ENCODE data around the gene SLC22A5. TPM values are rescaled to one million over a fixed set of nuclear protein-coding genes. Genes with fewer than 3 reads are reported as not detected.

SLC22A5 gene
- total and polyA plus RNA-seq, 10 of the 15 experiments (the other 5 are each of a cell fraction or from before 2014, with no cell fraction given) = 1.1 to 4.4 (median 2.3) TPM

DNA sequence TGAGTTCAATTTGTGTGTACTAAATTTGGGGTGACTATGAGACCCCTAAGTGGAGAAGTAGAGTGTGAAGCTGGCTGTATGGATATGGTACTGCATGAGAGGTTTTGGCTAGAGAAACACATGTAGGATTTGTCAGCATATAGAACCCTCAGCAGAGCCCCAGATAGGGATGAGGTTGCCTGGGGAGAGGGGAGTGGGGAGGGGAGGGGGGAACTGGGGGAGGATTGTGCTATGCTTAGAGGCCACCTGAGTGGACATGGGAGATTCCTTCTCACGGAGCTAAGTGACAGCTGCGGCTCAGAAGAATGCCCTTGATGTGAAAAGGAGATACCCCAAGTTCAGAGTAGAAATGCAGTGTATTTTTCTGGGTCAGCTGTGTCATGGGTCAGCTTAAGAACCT is 11.2 kb downstream of the SLC22A5 start (continued):
- no peak for TF ChIP-seq BCLAF1 (IDR thresholded peaks at IDR 0.05)

DNA sequence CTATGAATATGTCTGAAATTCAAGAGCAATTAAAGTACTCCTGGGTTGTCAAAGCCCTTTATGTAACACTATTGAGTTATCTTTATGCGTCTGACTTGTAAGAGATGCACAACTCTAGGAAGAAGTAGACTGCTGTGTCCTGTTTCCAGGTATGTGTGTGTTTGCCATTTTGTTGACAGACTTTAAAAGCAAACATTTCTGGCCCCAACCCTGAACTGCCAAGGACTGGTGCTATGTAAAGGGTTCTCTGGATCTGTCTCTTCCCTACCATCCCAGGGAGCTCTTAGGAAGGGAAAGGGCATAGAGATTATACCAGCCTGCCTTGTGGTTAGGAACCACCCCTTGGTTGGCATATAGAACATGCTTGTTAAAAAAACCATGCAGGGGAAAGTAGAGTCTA is 12.1 kb downstream of the SLC22A5 start:
- no peak for FAIRE-seq
- no peak for ATAC-seq
- no peaks in the 10 kb centered on the region for H3K79me2 ChIP-seq (ENCODE audit: control insufficient read depth, insufficient read depth, low read length)
- intact Hi-C loops (cut with micrococcal nuclease; ENCODE audit: unreplicated experiment) (loop anchor here (10.0 kb wide), 1 partner anchor 213 kb away; no protein-coding TSS in a partner anchor), in situ Hi-C loops (cut with MboI) (loop anchor here (10.0 kb wide), 1 partner anchor 113 kb away; the partner anchor contains the start of gene IRF1)
- H3K4me2 ChIP-seq (ENCODE audit: control insufficient read depth, insufficient read depth) = no peak overlapping the region
- no peak overlapping the region for H3K27ac ChIP-seq (ENCODE audit: control insufficient read depth, insufficient read depth)
- H3K36me3 ChIP-seq (ENCODE audit: control insufficient read depth in 2 of 2, insufficient read depth in 2 of 2, low read length in 1 of 2) = no peaks in the 10 kb centered on the region; a peak in 1 of 4 replicates
- CTCF ChIA-PET = interaction anchor here (1.1 to 22.4 kb wide), 5 partner anchors 13 to 201 kb away, joined by 3 to 481 read pairs (median 10); partner anchors contain the start of gene SLC22A5
- SMC1A ChIA-PET (ENCODE audit: uncharacterized antibody, unreplicated experiment) = interaction anchor here (1.6 to 16.0 kb wide), 2 partner anchors 119 to 202 kb away, joined by 5 to 340 read pairs; no protein-coding TSS in a partner anchor
- RAD21 ChIA-PET (ENCODE audit: unreplicated experiment) = interaction anchor here (0.5 to 1.5 kb wide), 3 partner anchors 23 to 501 kb away, joined by 3 to 6 read pairs (median 4); no protein-coding TSS in a partner anchor
- POLR2A ChIA-PET = no interaction called here
- no peak overlapping the region for H2AFZ ChIP-seq (ENCODE audit: control insufficient read depth, low read depth, low read length)
- WGBS (ENCODE audit: insufficient coverage, insufficient replicate concordance, low lambda C conversion rate, missing lambda C conversion rate) = 100% methylated on average over 1 of the region's 1 CpG
- no peak overlapping the region for H3K9ac ChIP-seq (ENCODE audit: control insufficient read depth, insufficient read depth, low read length)
- no peaks in the 10 kb centered on the region for H3K27me3 ChIP-seq (replicated peaks in 1 of 2; ENCODE audit: control insufficient read depth in 2 of 2, insufficient read depth in 2 of 2, low read length in 1 of 2)
- H3K9me3 ChIP-seq (replicated peaks; ENCODE audit: control insufficient read depth, insufficient read depth, low read length) = no peaks in the 10 kb centered on the region
- H3K4me3 ChIP-seq = no peak overlapping the region
- BruUV-seq (replicated peaks) = no TSS peak
- H4K20me1 ChIP-seq (ENCODE audit: control insufficient read depth, insufficient read depth) = no peaks in the 10 kb centered on the region
- H3K4me1 ChIP-seq (ENCODE audit: control insufficient read depth, insufficient read depth, low read length) = peaks cover 9% of the 10 kb centered on the region
- no peak for TF ChIP-seq IKZF2 (IDR thresholded peaks at IDR 0.05)
- no peak for DNase-seq (ENCODE audit: low read depth, low spot score)

Measured in GM12878 (cell line).